Stimulated activated CD4-positive, alpha-beta T cell treated with anti-CD3 and anti-CD28 coated beads, TNF-alpha, amount 100 ng/mL, for 24 hours (primary cell): ENCODE data around the gene RFESD.
"Not testable (repeated sequence)": the region's sequence is repeated elsewhere in the genome, so short reads cannot be mapped to it uniquely, and the experiment has no call there.

Source experiments
- DNase-seq, 3 experiments: peaks; one replicate each; pipeline ENCODE4 v3.0.0-alpha.2; 2020; ENCODE audit warnings: low read depth in 3 of 3

The RFESD gene

DNA sequence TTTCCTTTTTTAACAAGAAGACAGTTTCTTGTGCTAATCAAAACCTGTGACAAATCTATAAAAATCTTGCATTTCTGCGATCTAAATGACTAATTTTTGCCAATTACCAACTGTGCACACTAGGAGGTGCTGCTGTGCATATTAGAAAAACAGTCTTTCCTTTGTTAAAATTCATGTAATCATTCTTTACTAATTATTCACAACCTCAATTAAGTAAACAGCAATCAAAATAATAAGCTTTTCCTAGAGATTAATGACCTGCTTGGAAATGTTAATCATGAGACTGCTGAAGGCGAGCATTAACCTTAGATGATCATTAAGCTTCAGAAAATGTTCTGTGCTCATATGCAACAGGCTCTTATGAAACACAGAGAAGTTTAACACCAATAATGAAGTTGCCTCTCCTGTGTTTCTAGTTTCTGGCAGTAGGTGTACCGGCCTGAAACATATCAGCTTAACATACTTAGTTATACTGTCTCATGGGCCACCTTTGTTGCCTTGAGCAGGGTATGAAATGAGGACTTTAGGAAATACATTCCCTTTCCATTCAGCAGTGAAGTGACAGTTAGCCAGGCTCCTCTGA is 17.7 kb downstream of the RFESD start:
- DNase-seq = peak in 1 of 3 experiments; percentile 36

DNA sequence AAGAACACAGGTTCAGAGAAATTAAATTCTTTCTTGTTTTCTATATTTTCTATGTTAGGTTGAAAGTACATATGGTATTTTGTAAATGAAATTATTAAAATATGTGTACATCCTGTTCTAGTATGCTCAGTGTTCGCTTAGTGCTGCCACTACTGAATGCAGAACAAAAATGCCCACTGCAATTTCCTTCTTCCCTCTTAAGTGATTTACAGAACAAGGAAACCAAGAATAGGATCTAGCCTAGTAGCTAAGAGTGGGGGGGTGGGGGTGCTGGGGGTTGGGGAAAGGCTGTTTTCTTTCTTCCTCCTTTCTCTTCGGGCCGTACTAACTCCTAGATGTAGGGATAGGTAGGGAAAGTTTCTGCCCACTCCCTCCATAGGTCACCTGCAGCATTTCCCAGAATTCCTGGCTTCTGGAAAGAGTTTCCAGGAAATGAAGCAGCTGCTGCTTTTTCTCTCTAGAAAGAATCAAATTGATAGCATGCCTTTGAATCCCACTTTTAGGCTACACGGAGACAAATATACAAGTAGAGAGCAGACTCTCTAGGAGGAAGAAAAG is 20.6 kb downstream of the RFESD start:
- DNase-seq = no peak

DNA sequence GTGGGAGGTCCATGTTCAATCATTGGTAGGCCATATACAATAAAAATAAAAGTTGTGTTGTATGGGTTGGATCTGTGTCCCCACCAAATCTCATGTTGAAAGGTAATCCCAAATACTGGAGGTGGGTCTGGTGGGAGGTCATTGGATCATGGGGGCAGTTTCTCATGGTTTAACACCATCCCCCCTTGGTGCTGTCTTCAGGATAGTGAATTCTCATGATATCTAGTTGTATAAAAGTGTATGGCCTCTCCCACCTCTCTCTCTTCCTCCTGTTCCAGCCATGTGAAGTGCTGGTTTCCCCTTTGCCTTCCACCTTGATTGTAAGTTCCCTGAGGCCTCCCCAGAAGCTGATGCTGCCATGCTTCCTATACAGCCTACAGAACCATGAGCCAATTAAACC is 21.1 kb downstream of the RFESD start:
- DNase-seq = no peak

DNA sequence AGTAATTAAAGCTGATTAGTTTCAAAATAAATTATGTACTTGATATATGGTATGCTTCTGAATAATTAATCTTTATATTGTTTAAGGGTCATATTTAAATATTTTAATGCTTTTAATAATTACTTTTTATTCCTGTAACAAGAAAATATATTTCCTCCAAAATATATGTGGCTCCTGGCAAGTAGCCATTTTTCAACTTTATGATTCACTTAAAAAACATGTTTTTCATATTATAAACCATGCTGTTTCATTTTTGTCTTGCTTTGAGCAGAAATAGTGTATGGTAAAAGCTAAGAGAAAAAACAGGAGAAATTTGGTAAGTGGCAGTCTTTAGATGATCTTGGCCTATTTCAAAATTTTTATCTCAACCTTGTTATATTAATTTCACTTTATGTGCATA is 21.6 kb downstream of the RFESD start:
- DNase-seq = no peak

DNA sequence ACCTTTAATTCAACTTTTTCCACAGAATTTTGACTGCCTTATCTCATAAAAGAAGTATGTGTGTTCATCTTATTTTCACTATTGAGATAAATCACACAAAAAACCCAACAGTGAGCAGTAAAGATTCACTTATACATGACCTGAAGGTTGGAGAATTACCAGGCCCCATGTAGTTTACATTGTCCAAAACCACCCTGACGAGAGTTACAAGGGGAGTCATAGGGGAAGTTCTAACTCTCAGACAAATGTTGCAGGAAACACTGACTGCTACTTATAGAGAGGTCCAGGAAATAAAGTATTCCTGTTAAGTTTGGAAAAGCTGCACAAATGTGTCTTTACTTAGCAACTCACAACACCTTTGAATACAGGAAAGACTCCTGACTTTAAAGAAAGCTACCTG is 22.2 kb downstream of the RFESD start:
- DNase-seq = no peak

DNA sequence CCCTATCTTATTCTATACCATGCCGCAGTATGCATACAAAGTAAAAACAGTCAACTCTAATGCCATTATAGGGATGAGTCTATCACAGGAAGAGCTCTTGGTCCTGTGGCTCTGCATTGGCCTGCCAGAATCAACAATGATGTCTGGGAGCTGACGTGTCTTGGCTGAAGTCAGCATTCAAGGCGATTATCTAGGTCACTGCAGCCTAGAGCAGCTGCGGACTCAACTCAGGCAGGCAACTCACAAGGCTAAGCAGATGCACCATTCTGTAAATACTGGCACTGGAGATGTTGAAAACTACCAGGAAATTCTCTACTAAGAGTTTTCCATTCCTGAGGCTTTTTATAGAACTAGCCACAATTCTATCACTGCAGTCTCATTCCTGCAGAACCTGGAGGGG is 23.0 kb downstream of the RFESD start:
- no peak for DNase-seq

DNA sequence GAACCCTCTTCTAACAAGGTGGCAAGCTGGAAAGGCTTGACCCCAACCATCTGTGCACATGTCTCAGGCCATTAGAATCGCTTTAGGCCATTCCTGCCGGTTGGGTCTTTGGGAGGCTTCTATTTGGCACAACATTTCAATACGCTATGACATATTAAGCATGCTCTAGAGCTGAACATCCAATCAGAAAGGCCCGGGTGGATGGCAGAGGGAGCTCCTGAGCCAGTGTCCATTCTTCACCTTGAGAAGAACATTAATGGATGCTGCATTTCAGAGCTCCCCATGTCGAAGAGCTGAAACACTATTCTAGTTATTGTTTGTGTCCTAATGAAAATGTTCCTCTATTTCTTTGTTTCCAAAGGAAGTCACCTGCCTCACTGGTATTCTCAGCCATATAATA is 23.4 kb downstream of the RFESD start:
- DNase-seq = no peak

DNA sequence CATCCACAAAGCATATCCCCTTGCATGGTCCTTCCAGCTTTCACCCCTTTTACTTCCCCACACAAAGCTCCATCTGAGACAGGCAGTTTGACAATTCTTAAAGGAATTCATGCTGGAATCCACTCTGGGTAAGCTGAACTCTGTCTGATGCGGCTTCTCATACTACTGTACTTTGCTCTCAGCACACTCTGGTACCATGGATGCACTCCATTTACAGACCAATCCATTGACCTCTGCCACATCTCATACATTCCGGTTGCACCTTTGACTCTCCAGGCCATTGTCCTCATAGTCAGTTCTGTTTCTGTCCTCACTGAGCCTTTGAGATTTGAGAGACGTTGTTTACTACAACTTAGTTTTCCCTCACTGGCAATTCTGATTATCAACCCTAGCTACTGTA is 24.0 kb downstream of the RFESD start:
- DNase-seq = no peak

DNA sequence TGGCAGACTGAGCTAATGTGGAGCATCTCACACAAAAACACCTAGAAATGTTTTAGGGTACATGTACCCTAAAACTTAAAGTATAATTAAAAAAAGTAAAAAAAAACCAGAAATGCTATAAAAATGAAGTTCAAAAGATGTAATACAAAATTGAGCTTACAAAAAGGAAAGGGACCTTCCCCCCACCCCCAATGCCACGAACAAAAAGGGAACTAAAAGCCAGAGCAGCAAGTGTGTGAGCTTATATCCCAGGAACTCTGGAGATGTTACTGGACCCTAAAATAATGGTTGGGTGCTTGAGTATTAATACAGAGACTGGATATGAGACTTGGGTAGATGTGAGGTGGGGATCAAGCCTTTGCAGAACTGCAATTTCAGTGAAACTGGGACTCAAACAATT is 25.2 kb downstream of the RFESD start:
- DNase-seq = no peak

DNA sequence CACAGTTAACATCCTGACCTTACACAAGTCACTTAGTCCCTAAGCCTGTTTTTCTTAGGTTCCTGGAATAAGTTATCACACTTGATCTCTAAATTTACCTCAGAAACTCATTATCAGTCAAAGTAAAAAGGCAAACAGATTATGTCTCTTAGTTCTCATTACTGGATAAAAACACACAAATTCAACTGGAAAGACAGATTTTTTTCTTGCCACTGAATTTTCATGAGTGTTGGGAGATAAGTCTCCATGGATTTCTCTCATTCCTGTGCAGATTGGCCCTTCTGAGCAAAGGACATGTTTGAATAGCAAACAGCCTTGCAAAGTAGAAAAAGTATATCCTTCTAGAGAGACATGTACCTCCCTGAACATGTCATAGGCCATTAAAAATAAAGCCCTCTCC is 26.1 kb downstream of the RFESD start:
- DNase-seq = no peak

DNA sequence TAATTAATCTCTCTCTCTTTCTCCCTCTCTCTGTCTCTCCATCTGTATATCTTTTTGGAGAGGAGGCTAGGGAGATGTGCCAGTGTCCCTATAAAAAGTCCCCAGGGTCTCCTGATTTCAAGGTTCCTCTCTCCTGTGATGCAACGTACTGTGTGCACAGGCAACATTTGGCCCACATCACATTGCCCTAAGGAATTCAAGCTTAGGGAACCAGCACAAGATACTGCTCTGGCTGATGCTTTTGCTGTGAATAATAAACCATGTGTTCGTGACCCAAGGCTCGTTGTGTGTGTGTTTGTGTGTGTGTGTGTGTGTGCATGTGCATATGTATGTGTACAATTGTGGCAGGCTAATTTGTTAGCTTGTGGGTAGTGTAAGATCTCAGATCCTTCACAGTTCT is 26.5 kb downstream of the RFESD start:
- no peak for DNase-seq

DNA sequence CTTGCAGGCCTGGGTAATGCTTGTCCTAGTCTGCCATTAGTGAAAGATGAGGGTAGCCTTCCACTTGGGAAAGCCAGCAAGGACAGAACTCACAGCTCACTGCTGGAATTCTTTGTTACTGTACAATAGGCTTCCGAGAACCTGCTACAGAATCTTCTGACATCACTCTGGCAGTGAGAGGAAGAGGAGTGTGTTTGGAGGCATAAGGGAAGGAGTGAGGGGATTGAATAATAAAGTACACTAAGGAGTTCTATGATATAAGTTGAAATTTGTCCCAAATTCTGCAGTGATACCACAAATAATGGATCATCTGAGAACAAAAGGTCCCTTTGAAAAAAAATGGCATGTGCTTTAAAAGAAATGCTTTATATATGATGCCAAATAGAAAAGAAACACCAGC is 36.3 kb downstream of the RFESD start, which contains the start of gene SPATA9:
Gene SPATA9 (minus strand): TSS at position 101 of the 400 bp plus-strand sequence. CDS start 137 bp downstream, outside the sequence.
- no peak for DNase-seq

DNA sequence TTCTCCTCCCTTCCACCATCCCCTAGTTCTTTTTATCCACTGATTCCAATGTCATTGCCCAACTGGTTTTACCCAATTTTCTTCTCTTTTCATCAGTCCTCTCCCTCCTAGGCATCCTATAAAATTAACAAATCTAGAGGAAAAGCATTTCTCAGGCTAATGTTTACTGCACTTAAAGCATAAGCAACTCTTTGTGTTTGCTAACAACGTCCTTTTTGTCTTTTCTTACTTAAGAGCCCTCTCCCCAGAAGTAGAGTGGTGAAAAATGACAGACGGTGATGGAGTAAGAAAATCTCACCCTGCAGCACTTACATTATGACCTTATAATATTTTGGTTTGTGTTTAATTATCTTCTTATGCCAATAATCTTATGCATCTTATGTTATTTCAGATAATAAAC is 37.8 kb downstream of the RFESD start:
- DNase-seq = no peak

DNA sequence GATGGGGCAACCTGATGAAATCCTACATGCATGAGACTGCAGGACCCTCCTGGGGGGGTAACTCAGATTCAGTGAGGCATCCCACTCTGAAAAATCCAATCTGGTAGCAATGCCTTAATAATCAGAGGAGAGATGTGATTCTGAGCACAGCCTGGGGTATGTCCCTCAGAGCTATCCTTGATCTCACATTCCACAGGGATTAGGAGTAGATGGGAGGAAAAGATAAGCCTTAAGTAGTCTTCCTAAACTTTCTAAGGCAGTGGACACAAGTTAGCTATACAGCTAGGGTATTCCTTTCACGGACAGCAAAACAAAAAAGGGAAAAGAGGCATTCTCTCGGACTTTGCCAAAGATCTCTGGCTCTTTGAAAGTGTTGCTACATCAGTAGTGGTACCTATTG is 40.1 kb downstream of the RFESD start:
- DNase-seq = no peak

DNA sequence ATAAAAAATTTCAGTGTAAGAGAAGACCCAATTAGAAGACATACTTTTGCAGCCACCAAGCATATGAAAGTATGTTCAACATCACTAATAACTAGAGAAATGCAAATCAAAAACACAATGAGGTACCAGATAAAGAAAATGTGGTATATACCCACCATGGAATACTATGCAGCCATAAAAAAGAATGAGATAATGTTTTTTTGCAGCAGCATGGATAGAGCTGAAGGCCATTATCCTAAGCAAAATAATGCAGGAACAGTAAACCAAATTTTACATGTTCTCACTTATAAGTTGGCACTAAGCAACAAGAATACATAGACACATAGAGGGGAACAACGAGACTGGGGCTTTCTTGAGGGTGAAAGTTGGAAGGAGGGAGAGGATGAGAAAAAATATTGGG is 43.1 kb downstream of the RFESD start:
- DNase-seq = no peak

DNA sequence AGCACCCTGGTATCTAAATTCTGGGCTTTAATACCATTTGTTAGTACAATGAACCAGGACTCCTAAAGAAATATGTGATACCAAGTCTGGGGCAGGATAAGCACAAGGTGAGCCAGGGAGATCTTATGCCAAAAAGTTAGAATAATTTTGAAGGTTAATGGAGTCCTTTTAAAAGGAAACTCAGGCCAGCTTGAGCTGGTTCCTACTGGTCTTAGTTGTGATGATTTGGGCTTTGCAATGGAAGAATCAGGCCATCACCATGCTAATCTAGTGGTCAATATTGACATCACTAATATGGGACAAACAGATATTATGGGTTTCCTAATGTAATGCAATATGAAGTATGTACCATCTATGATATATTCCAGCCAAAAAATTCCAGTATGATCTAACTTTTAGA is 43.8 kb downstream of the RFESD start:
- no peak for DNase-seq

DNA sequence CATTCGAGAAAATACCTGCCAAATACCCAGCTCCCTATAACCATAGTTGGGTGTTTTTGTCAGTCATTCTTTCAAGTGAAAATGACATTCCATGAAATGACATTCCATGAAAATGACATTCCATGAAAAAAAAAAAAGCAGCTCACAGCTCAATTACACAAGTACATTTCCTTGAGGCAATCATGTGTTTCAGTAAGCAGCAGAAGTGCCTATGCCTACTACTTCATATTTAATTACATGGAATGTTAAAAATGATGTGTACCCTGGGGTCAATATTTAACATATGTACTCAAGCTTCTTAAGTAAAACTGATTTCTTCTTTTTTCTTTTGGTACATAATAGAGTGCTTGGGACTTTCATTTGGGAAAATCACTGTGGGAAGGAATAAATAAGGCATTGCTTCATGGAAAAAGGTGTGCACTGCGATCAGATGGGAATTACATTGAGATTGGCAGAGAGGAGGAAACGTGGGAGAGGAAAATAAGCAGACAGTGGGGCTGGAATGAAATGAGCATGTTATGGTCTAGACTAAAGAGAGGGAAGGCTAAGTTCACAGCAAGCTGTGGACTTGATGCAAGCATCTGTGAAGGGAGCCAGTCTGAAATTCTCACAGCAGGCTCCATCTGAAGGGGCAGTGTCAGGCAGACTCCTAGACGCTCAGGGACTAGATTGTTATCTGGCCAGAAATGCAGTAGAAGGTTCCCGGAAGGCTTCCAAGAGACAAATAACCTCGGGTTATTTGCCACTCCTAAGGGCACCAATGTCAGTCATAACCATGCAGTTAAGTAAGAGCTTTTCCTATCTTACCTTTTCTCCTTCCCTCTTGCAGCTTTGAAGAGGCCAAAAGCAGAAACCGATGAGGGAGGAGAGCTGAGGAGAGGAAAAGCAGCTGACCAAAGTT is 51.5 kb downstream of the RFESD start:
- DNase-seq = no peak

DNA sequence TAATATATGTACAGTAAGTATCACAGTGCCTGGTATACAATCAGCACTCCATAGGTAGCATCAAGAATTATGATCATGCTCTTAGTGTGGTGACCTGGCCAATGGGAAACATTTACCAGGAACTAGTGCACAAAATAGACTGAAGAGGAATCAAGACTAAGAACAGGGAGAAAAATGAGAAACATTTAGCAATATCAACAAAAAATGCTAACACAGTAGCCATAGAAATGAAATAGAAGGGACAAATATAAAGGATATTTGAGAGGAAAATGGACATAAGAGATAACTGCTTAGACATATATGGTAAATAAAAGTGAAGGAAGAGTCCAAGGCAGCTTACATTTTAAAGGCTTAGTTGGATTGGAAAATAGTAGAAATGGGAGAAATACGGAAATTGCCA is 52.8 kb downstream of the RFESD start:
- no peak for DNase-seq

DNA sequence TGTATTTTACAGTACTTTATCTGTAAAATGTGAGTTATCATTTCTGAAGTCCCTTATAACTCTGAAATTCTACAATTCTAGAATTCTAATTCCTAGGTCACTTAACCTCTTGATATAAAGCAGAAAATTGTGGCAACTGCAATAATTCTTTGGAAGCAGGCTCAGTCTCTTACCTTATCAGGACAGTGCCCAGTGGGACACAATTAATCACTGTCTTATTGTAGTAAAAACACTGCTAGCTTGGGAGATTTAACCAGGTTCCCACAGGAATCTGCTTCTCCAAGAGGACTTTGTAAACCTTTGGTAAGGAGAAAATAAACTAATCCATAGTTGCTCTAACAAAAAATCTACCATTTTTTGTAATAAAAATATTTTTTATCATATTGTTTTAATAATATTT is 54.5 kb downstream of the RFESD start:
- DNase-seq = no peak

DNA sequence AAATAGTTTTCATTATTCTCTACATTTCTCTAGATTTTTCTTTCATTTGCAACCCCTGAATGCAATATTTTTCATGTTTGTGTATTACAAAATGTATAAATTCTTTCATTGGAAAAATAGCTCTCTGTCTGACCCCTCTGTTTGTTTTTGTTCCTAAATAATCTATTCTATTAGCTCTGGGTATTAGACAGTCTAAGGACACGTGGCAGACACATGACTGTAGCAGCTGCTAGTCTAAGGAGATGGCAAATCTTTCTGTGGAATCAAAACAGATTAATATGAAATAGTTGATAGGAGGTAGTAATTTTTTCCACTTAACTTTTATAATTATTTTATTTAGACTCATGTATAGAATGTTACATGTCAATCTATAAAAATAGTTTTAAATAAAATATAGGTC is 57.6 kb downstream of the RFESD start:
- DNase-seq = no peak

DNA sequence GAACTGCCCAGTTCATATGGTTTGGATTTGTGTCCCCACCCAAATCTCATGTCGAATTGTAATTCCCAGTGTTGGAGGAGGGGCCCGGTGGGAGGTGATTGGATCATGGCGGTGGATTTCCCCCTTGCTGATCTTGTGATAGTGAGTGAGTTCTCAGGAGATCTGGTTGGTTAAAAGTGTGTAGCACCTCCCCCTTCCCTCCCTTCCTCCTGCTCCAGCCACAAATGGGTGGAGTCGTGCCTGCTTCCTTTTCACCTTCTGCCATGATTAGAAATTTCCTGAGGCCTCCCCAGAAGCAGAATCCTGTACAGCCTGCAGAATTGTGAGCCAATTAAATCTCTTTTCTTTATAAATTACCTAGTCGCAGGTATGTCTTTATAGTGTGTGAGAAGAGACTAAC is 59.6 kb downstream of the RFESD start:
- not testable (repeated sequence) for DNase-seq

DNA sequence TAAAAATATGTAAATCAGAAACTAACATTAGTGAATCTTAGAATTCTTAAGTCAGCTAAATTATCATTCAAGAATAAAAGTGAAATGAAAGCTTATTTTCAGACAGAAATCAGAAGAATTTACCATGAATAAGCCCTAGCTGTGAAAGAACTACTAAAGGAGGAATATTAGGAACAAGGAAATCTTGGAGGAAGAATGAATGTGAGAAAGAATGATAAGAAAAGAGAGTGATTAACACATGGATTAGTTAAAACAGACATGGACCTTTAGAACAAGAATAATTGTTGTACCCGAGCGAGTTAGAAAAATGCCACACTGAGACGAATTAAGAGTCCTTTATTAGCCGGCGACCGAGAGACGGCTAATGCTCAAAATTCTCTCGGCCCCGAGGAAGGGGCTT is 60.5 kb downstream of the RFESD start:
- DNase-seq = no peak
